K562 (cell line): Measurements from ENCODE around the gene CFAP251. TPM values are rescaled to one million over a fixed set of nuclear protein-coding genes. Genes with fewer than 3 reads are reported as not detected.
"Not testable (repeated sequence)": the region's sequence is repeated elsewhere in the genome, so short reads cannot be mapped to it uniquely, and the experiment has no call there.

ENCODE experiments used
- ATAC-seq: fragments of 200-7000 bp; cut with Tn5 transposase; 3 replicates; pipeline ENCODE4 v1.9.1; 2020; ENCODE audit warnings: moderate library complexity
- BruUV-seq: library from RNA; stranded (reverse); fragments of 400-500 nt; replicated peaks from 2 replicates; lab custom pipeline; 2021; lab: Mats Ljungman, UMichigan
- CTCF ChIA-PET: fragments of 300-600 bp; formaldehyde crosslinking; extraction: SDS; loops from one replicate; lab custom pipeline; 2021; ENCODE audit warnings: low intra/inter-chr PET ratio; lab: Yijun Ruan, JAX
- POLR2A ChIA-PET: fragments of 300-600, 350-650 bp; sonication (Branson Sonifier 250); formaldehyde crosslinking; extraction: SDS; loops from one replicate; lab custom pipeline; 2021; ENCODE audit warnings: antibody characterized with exemption, inconsistent platforms; lab: Yijun Ruan, JAX
- DNase-seq, 4 experiments: peaks; one replicate each; pipeline versions ENCODE4 v3.0.0 to v3.0.0-alpha.2; 2011 to 2018; ENCODE audit warnings: low spot score in 3 of 4, mixed read lengths in 3 of 4; ENCODE audit errors: extremely low read depth in 1 of 4
- FAIRE-seq: peaks from 2 replicates; lab custom pipeline; 2011; peaks lifted over from hg19 to GRCh38; lab: Jason Lieb, UNC
- H2AFZ ChIP-seq: 2 replicates; pipeline ENCODE4 v1.6.0; 2011; ENCODE audit warnings: low read depth, low read length, control low read depth, inconsistent platforms
- H3K27ac ChIP-seq: fragments of 200-600 bp; 3 replicates; pipeline ENCODE4 v1.8.0; 2011; ENCODE audit warnings: low read depth, mild to moderate bottlenecking, control low read depth, inconsistent platforms, low read length, moderate library complexity, mixed read lengths; ENCODE audit errors: extremely low read depth
- H3K27me3 ChIP-seq, 2 experiments: fragments of 300-600 bp in 1 of 2; 2 replicates in 1 of 2; 3 replicates in 1 of 2; pipeline versions ENCODE4 v1.6.0 to v1.8.0; 2011; ENCODE audit warnings: inconsistent platforms in 2 of 2, low read length in 2 of 2, mild to moderate bottlenecking in 1 of 2, mixed read lengths in 1 of 2, moderate library complexity in 1 of 2; ENCODE audit not compliant: control insufficient read depth in 2 of 2, insufficient read depth in 2 of 2
- H3K36me3 ChIP-seq: fragments of 300-600 bp; 3 replicates; pipeline ENCODE4 v1.8.0; 2011; ENCODE audit warnings: mild to moderate bottlenecking, low read length, inconsistent platforms; ENCODE audit not compliant: control insufficient read depth, insufficient read depth
- H3K4me1 ChIP-seq, 2 experiments: fragments of 200-600 bp in 1 of 2; replicated peaks in 1 of 2; 2 replicates in 1 of 2; 3 replicates in 1 of 2; pipeline versions ENCODE4 v1.5.1 to v1.8.0; 2011; ENCODE audit warnings: inconsistent platforms in 2 of 2, low read length in 2 of 2, mild to moderate bottlenecking in 1 of 2, mixed read lengths in 1 of 2, moderate library complexity in 1 of 2; ENCODE audit not compliant: control insufficient read depth in 2 of 2, insufficient read depth in 2 of 2
- H3K4me2 ChIP-seq: 2 replicates; pipeline ENCODE4 v1.6.1; 2011; ENCODE audit warnings: low read length, control low read depth, inconsistent platforms, mixed read lengths; ENCODE audit not compliant: insufficient read depth
- H3K4me3 ChIP-seq: fragments of 200-600 bp; sonication (generic), shearing (Covaris generic); 2 replicates; pipeline ENCODE4 v1.5.1; 2016; ENCODE audit warnings: control low read depth, inconsistent platforms
- H3K79me2 ChIP-seq: fragments of 200-600 bp; 3 replicates; pipeline ENCODE4 v1.8.0; 2011; ENCODE audit warnings: low read length, inconsistent platforms; ENCODE audit not compliant: control insufficient read depth, insufficient read depth
- H3K9ac ChIP-seq, 2 experiments: 2 replicates each; pipeline versions ENCODE4 v1.6.0 to v1.6.1; 2011; ENCODE audit warnings: low read depth in 2 of 2, low read length in 2 of 2, control low read depth in 1 of 2, inconsistent platforms in 1 of 2, mild to moderate bottlenecking in 1 of 2, mixed read lengths in 1 of 2; ENCODE audit not compliant: insufficient read depth in 1 of 2
- H3K9me1 ChIP-seq: one replicate; pipeline ENCODE4 v1.6.0; 2011; ENCODE audit warnings: inconsistent platforms, mild to moderate bottlenecking, low read length, moderate library complexity; ENCODE audit not compliant: control insufficient read depth, insufficient read depth
- H3K9me3 ChIP-seq: replicated peaks from 2 replicates; pipeline ENCODE4 v1.5.1; 2011; ENCODE audit warnings: low read depth, low read length, inconsistent platforms; ENCODE audit not compliant: control insufficient read depth, insufficient read depth
- H4K20me1 ChIP-seq: replicated peaks from 2 replicates; pipeline ENCODE4 v1.6.1; 2011; ENCODE audit warnings: low read length, inconsistent platforms, mixed read lengths; ENCODE audit not compliant: control insufficient read depth, insufficient read depth
- BACH1 ChIP-seq: fragments of 200-800 bp; sonication (Bioruptor generic); IDR thresholded peaks from 2 replicates; pipeline ENCODE4 v1.6.1; 2016; ENCODE audit warnings: missing genetic modification characterization, missing compliant biosample characterization
- LCOR ChIP-seq: sonication (generic); formaldehyde crosslinking; IDR thresholded peaks from 2 replicates; pipeline ENCODE4 v1.8.0; 2022; ENCODE audit warnings: mild to moderate bottlenecking, missing genetic modification reagents
- NFYB ChIP-seq: IDR thresholded peaks from 2 replicates; pipeline ENCODE4 v1.6.1; 2011; ENCODE audit warnings: mild to moderate bottlenecking, moderate library complexity; ENCODE audit not compliant: insufficient read length; ENCODE audit errors: extremely low read depth
- NR2C1 ChIP-seq, 2 experiments: fragments of 450-650 bp; IDR thresholded peaks; 2 replicates each; pipeline ENCODE4 v1.6.1; 2017; ENCODE audit warnings: mild to moderate bottlenecking in 2 of 2, antibody characterized with exemption in 1 of 2, inconsistent platforms in 1 of 2, missing compliant biosample characterization in 1 of 2, missing genetic modification characterization in 1 of 2
- POLR3A ChIP-seq: IDR thresholded peaks from 2 replicates; pipeline ENCODE4 v1.6.1; 2011; ENCODE audit warnings: borderline replicate concordance, mild to moderate bottlenecking, moderate library complexity; ENCODE audit not compliant: insufficient read length, insufficient read depth; ENCODE audit errors: extremely low read depth
- SETDB1 ChIP-seq: IDR thresholded peaks from one replicate; pipeline ENCODE4 v1.6.1; 2012; ENCODE audit warnings: low read length, control low read depth, inconsistent platforms
- SMARCB1 ChIP-seq: IDR thresholded peaks from 2 replicates; pipeline ENCODE4 v1.6.1; 2011; ENCODE audit warnings: improper control_type of control experiment, low read depth; ENCODE audit not compliant: insufficient read length
- SRSF1 ChIP-seq: fragments of 200-400 bp; formaldehyde crosslinking; IDR thresholded peaks from 2 replicates; pipeline ENCODE4 v1.6.1; 2017; ENCODE audit warnings: mild to moderate bottlenecking, low read depth, low read length, moderate library complexity
- TFAP4 ChIP-seq: sonication (generic); formaldehyde crosslinking; IDR thresholded peaks from 2 replicates; pipeline ENCODE4 v1.8.0; 2022; ENCODE audit warnings: missing genetic modification reagents, mild to moderate bottlenecking, moderate library complexity, borderline replicate concordance
- ZBTB17 ChIP-seq: fragments of 450-650 bp; formaldehyde crosslinking; IDR thresholded peaks from 2 replicates; pipeline ENCODE4 v1.4.0; 2020; ENCODE audit warnings: mild to moderate bottlenecking
- WGBS: fragments of 100-300 bp; shearing (Covaris generic); methylation state at CpG from one replicate; pipeline ENCODE4 v1.1.6; 2016; ENCODE audit warnings: low coverage, mixed read lengths; ENCODE audit not compliant: insufficient coverage; ENCODE audit errors: missing lambda C conversion rate; 5-methylcytosine and 5-hydroxymethylcytosine counted together
- in situ Hi-C: fragments of 300-500 bp; cut with MboI; formaldehyde crosslinking; loops from 4 replicates; pipeline ENCODE4 v1.15.0; 2018; ENCODE audit warnings: inconsistent platforms, mixed read lengths
- intact Hi-C: fragments of 100-400 bp; cut with micrococcal nuclease; formaldehyde crosslinking; loops from 2 replicates; pipeline ENCODE4 v1.14.2; 2022
- polyA plus RNA-seq, 8 experiments: library from polyadenylated mRNA; depleted of rRNA in 4 of 8; stranded (reverse) in 5 of 8; unstranded in 3 of 8; fragments of >200 nt; fragmentation: Nextera tagmentation in 2 of 8; fragmentation: Illumina TruSeq in 1 of 8; extraction: Ambion mirVana in 2 of 8; extraction: Trizol in 1 of 8; gene quantifications; 2 replicates each; pipeline versions ENCODE4 v1.2.1 to v1.2.3, GENCODE V29; 2011 to 2014; ENCODE audit warnings: inconsistent platforms in 1 of 8, missing spikeins in 1 of 8
- total RNA-seq, 7 experiments: library from RNA; depleted of rRNA in 6 of 7; stranded (reverse); fragments of >200 nt in 6 of 7; fragmentation: Illumina TruSeq in 2 of 7; extraction: Trizol in 2 of 7; gene quantifications; 2 replicates each; pipeline versions ENCODE4 v1.2.1 to v1.2.3, GENCODE V29; 2011 to 2021; ENCODE audit warnings: low replicate concordance in 1 of 7
- TF ChIP-seq, protein P1 (sequence below): fragments of 450-650 bp; IDR thresholded peaks from 2 replicates; pipeline ENCODE4 v1.6.1; 2018; ENCODE audit not compliant: partially characterized antibody

CFAP251 gene
- total and polyA plus RNA-seq, 9 of the 15 experiments (the other 6 are each of a cell fraction or from before 2014, with no cell fraction given): 16.6 to 31.0 (median 19.1) TPM

DNA sequence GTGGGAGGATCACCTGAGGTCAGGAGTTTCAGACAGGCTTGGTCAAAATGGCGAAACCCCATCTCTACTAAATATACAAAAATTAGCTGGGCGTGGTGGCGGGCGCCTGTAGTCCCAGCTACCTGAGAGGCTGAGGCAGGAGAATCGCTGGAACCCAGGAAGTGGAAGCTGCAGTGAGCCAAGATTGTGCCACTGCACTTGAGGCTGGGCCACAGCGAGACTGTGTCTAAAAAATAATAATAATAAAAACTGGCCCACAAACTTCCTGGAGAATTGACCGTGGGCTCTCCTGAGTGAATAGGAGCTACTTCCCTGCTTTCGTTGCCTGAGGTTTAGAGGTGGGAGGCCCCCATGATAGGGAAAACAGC is 42.3 kb upstream of the CFAP251 start:
- H3K27ac ChIP-seq, H3K9me3 ChIP-seq, H2AFZ ChIP-seq, H3K4me2 ChIP-seq, intact Hi-C loops, FAIRE-seq, H3K27me3 ChIP-seq, H3K36me3 ChIP-seq, H3K79me2 ChIP-seq, H3K9ac ChIP-seq, DNase-seq, in situ Hi-C loops, H3K9me1 ChIP-seq, H4K20me1 ChIP-seq, H3K4me3 ChIP-seq, ATAC-seq, CTCF ChIA-PET, BruUV-seq: not testable (repeated sequence)
- POLR2A ChIA-PET: interaction anchor here (1.4 kb wide), 1 partner anchor 151 kb away, joined by 3 read pairs; no protein-coding TSS in a partner anchor
- TF ChIP-seq TFAP4: 0 out of 2 replicates have a peak, but pooled peaks have one; percentile 22
- WGBS: 86% methylated on average over 8 of the region's 8 CpGs
- H3K4me1 ChIP-seq: peaks cover 5 to 11% of the 10 kb centered on the region in 2 experiments

DNA sequence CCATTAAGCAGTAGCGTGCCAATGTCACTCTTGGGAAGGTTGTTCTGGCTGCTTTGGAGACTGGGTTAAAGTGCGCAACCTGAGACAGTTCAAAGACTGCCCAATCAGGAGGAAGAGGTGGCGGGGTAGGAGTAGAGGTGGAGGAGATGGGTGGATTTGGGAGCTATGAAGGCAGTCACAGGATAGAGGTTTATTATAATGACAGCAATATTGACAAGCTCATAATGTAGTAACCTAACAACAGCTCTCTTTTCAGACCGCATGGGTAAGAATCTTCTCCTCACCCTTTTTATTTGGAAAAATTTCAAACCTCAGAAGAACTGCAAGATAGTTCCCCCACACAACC is 35.1 kb upstream of the CFAP251 start:
- no peak overlapping the region for H3K4me3 ChIP-seq
- FAIRE-seq (no peak), DNase-seq (peak in 3 of 4 experiments; percentile 34 to 53 (median 34)), ATAC-seq (peak; percentile 82)
- 37% methylated on average over 4 of the region's 4 CpGs for WGBS
- POLR2A ChIA-PET: interaction anchor here (0.5 to 0.8 kb wide), 3 partner anchors 40 to 125 kb away, joined by 3 read pairs; no protein-coding TSS in a partner anchor
- H3K27ac ChIP-seq: no peak overlapping the region
- H3K9me1 ChIP-seq: no peaks in the 10 kb centered on the region
- no peaks in the 10 kb centered on the region for H3K36me3 ChIP-seq
- in situ Hi-C loops (no loop called here), intact Hi-C loops (no loop called here)
- BruUV-seq: no TSS peak
- H3K4me2 ChIP-seq: peak overlapping the region; percentile 34; the same call in 1 of the 2 replicates
- H3K27me3 ChIP-seq: no peaks in the 10 kb centered on the region
- H3K9me3 ChIP-seq: no peaks in the 10 kb centered on the region
- CTCF ChIA-PET: interaction anchor here (0.6 kb wide), 1 partner anchor 45 kb away, joined by 3 read pairs; no protein-coding TSS in a partner anchor
- peak overlapping the region in 1 of 2 experiments; percentile 1; a peak in 1 of 4 replicates for H3K9ac ChIP-seq
- peak overlapping the region; percentile 77 for H2AFZ ChIP-seq
- H3K4me1 ChIP-seq: peaks cover under 1 to 8% of the 10 kb centered on the region in 2 experiments; a peak in 4 of 5 replicates
- H4K20me1 ChIP-seq: no peaks in the 10 kb centered on the region
- no peaks in the 10 kb centered on the region; the same call in 2 of the 3 replicates for H3K79me2 ChIP-seq
- TF ChIP-seq NR2C1 (IDR thresholded peaks at IDR 0.05): peak; percentile 71
- 0 out of 2 replicates have a peak, but pooled peaks have one; percentile 30 for TF ChIP-seq NR2C1 (tag; IDR thresholded peaks at IDR 0.05)
- no peak for TF ChIP-seq SMARCB1
- TF ChIP-seq, protein P1, sequence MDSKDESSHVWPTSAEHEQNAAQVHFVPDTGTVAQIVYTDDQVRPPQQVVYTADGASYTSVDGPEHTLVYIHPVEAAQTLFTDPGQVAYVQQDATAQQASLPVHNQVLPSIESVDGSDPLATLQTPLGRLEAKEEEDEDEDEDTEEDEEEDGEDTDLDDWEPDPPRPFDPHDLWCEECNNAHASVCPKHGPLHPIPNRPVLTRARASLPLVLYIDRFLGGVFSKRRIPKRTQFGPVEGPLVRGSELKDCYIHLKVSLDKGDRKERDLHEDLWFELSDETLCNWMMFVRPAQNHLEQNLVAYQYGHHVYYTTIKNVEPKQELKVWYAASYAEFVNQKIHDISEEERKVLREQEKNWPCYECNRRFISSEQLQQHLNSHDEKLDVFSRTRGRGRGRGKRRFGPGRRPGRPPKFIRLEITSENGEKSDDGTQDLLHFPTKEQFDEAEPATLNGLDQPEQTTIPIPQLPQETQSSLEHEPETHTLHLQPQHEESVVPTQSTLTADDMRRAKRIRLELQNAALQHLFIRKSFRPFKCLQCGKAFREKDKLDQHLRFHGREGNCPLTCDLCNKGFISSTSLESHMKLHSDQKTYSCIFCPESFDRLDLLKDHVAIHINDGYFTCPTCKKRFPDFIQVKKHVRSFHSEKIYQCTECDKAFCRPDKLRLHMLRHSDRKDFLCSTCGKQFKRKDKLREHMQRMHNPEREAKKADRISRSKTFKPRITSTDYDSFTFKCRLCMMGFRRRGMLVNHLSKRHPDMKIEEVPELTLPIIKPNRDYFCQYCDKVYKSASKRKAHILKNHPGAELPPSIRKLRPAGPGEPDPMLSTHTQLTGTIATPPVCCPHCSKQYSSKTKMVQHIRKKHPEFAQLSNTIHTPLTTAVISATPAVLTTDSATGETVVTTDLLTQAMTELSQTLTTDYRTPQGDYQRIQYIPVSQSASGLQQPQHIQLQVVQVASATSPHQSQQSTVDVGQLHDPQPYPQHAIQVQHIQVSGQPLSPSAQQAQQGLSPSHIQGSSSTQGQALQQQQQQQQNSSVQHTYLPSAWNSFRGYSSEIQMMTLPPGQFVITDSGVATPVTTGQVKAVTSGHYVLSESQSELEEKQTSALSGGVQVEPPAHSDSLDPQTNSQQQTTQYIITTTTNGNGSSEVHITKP: peak; percentile 36
- TF ChIP-seq BACH1 (tag): no peak
- no peak for TF ChIP-seq ZBTB17 (CRISPR knock-in tag)
- TF ChIP-seq SRSF1: no peak
- no peak for TF ChIP-seq LCOR (CRISPR knock-in tag)
- TF ChIP-seq NFYB: peak; percentile 59
- no peak for TF ChIP-seq SETDB1
- TF ChIP-seq POLR3A: no peak
